Kidney (tissue), 22 donors: Measurements from ENCODE around the gene CTNNAL1. TPM values are rescaled to one million over a fixed set of nuclear protein-coding genes. Genes with fewer than 3 reads are reported as not detected.
"Not testable (repeated sequence)": the region's sequence is repeated elsewhere in the genome, so short reads cannot be mapped to it uniquely, and the experiment has no call there.

ENCODE experiments used
- DNase-seq, 5 donors: peaks; one replicate each; pipeline ENCODE4 v3.0.0-alpha.2; 2013 to 2020
- FAIRE-seq: peaks from 2 replicates; lab custom pipeline; 2012; peaks lifted over from hg19 to GRCh38; lab: Jason Lieb, UNC
- H3K27ac ChIP-seq, 2 donors: one replicate each; pipeline ENCODE4 v1.7.0; 2013; ENCODE audit warnings: low read depth in 2 of 2, low read length in 2 of 2, inconsistent platforms in 1 of 2
- H3K27me3 ChIP-seq: one replicate; pipeline ENCODE4 v1.7.1; 2013; ENCODE audit warnings: low read length, inconsistent platforms; ENCODE audit not compliant: control insufficient read depth, insufficient read depth
- H3K36me3 ChIP-seq, 3 donors: one replicate each; pipeline versions ENCODE4 v1.7.0 to v1.7.1; 2013; ENCODE audit warnings: low read length in 3 of 3, control low read depth in 1 of 3, inconsistent platforms in 1 of 3; ENCODE audit not compliant: insufficient read depth in 3 of 3, control insufficient read depth in 2 of 3
- H3K4me1 ChIP-seq, 3 donors: one replicate each; pipeline versions ENCODE4 v1.7.0 to v1.7.1; 2013; ENCODE audit warnings: low read length in 3 of 3, inconsistent platforms in 1 of 3, low read depth in 1 of 3; ENCODE audit not compliant: control insufficient read depth in 2 of 3, insufficient read depth in 2 of 3
- H3K4me3 ChIP-seq, 3 donors: one replicate each; pipeline versions ENCODE4 v1.7.0 to v1.8.1; 2013; ENCODE audit warnings: low read length in 3 of 3, control low read depth in 1 of 3, inconsistent platforms in 1 of 3
- H3K9ac ChIP-seq, 3 donors: one replicate each; pipeline versions ENCODE4 v1.7.0 to v1.7.1; 2013; ENCODE audit warnings: low read length in 3 of 3, control low read depth in 1 of 3, inconsistent platforms in 1 of 3
- H3K9me3 ChIP-seq, 3 donors: one replicate each; pipeline versions ENCODE4 v1.7.0 to v1.7.1; 2013; ENCODE audit warnings: low read length in 3 of 3, control low read depth in 1 of 3, inconsistent platforms in 1 of 3; ENCODE audit not compliant: control insufficient read depth in 2 of 3, insufficient read depth in 1 of 3
- CTCF ChIP-seq: IDR thresholded peaks from 3 replicates; pipeline ENCODE4 v1.5.1; 2012; ENCODE audit warnings: mild to moderate bottlenecking, moderate library complexity, borderline replicate concordance; ENCODE audit not compliant: insufficient read depth; ENCODE audit errors: extremely low read depth
- intact Hi-C: fragments of 100-400 bp; cut with DNase I; formaldehyde crosslinking; loops from one replicate; pipeline ENCODE4 v1.11.1; 2022
- long read RNA-seq, 10 donors: library from polyadenylated mRNA in 1 of 10; unstranded in 1 of 10; transcript quantifications; one replicate each; pipeline ENCODE4 v2.0.0 and lab custom pipeline, GENCODE V29; 2021 to 2026
- polyA plus RNA-seq: library from polyadenylated mRNA; stranded (reverse); fragments of 350-450 nt; fragmentation: Illumina TruSeq; extraction: RNeasy Lipid Tissue Mini Kit (QIAGEN cat#74804); gene quantifications from one replicate; pipeline ENCODE4 v1.2.3, GENCODE V29; 2014; ENCODE audit warnings: low read depth, low replicate concordance; ENCODE audit not compliant: insufficient read depth
- total RNA-seq: library from RNA; stranded (reverse); fragmentation: NEBNext Ultra II Directional; extraction: Animal tissue kit (Norgen Biotek cat#: 25700); gene quantifications from one replicate; pipeline ENCODE4 v1.2.1, GENCODE V29; 2021
- donor health status: control.
- donor health status: control.
- donor health status: control.
- donor health status: control.
- donor health status: control.
- donor health status: DM: yes; HTN: yes; CAD: no.
- donor health status: Normal renal cell carcinoma (clear cell type).

CTNNAL1 gene
- total RNA-seq: 38.6 TPM
- 54.8 TPM for polyA plus RNA-seq
- long read RNA-seq, donor 1, partial matches to known transcripts: 63 of 67 reads
- long read RNA-seq, donor 1, other reads (novel, unspliced or antisense): 0 of 67 reads
- long read RNA-seq, donor 2, transcript CTNNAL1-201 (19 exons, 2,490 nt): major isoform, 8 of 15 reads
- long read RNA-seq, donor 2, partial matches to known transcripts: 7 of 15 reads
- long read RNA-seq, donor 2, other reads (novel, unspliced or antisense): 0 of 15 reads
- long read RNA-seq, donor 3, transcript CTNNAL1-201 (19 exons, 2,490 nt): major isoform, 9 of 24 reads
- long read RNA-seq, donor 3, partial matches to known transcripts: 14 of 24 reads
- long read RNA-seq, donor 3, other reads (novel, unspliced or antisense): 0 of 24 reads
- long read RNA-seq, donor 4, transcript CTNNAL1-201 (19 exons, 2,490 nt): major isoform, 12 of 12 reads
- long read RNA-seq, donor 4, partial matches to known transcripts: 0 of 12 reads
- long read RNA-seq, donor 4, other reads (novel, unspliced or antisense): 0 of 12 reads
- long read RNA-seq, donor 5, partial matches to known transcripts: 0 of 1 reads
- long read RNA-seq, donor 5, other reads (novel, unspliced or antisense): 0 of 1 reads
- long read RNA-seq, donor 6, transcript CTNNAL1-201 (19 exons, 2,490 nt): major isoform, 6 of 17 reads
- long read RNA-seq, donor 6, partial matches to known transcripts: 9 of 17 reads
- long read RNA-seq, donor 6, other reads (novel, unspliced or antisense): 0 of 17 reads
- long read RNA-seq, donor 7, transcript CTNNAL1-201 (19 exons, 2,490 nt): major isoform, 21 of 44 reads
- long read RNA-seq, donor 7, partial matches to known transcripts: 19 of 44 reads
- long read RNA-seq, donor 7, other reads (novel, unspliced or antisense): 4 of 44 reads
- long read RNA-seq, donor 8, partial matches to known transcripts: 11 of 13 reads
- long read RNA-seq, donor 8, other reads (novel, unspliced or antisense): 0 of 13 reads
- long read RNA-seq, donor 9, partial matches to known transcripts: 11 of 15 reads
- long read RNA-seq, donor 9, other reads (novel, unspliced or antisense): 0 of 15 reads
- long read RNA-seq, donor 10, partial matches to known transcripts: 25 of 28 reads
- long read RNA-seq, donor 10, other reads (novel, unspliced or antisense): 0 of 28 reads

- no peak for TF ChIP-seq CTCF
- H3K27ac ChIP-seq: peak within 1 kb of the TSS; percentile 83 to 88
- peak; percentile 94 to 98 (median 96) for DNase-seq
- intact Hi-C loops: no loop called here
- no peaks in the 10 kb centered on the region for H3K27me3 ChIP-seq
- peak within 1 kb of the TSS; percentile 64 to 79 (median 68) for H3K9ac ChIP-seq
- no peak for FAIRE-seq
- H3K36me3 ChIP-seq: no peaks in the 10 kb centered on the region
- peaks cover 6 to 33% (median 20%) of the 10 kb centered on the region in 3 donors for H3K4me1 ChIP-seq
- H3K9me3 ChIP-seq: no peaks in the 10 kb centered on the region
- H3K4me3 ChIP-seq: peak within 1 kb of the TSS; percentile 64 to 86 (median 79)
These were observed at the start of gene CTNNAL1 for GRCh38 chr9:109012876-109013678. Gene CTNNAL1 (minus strand): TSS chr9:109013499. CDS start chr9:109013442, 57 bp downstream.

- Histone ChIP-seq H3K9me3 (no peaks in the 10 kb centered on the region), H3K27me3 (no peaks in the 10 kb centered on the region), H3K36me3 (peaks cover 9 to 24% (median 15%) of the 10 kb centered on the region in 3 donors), H3K9ac (no peak overlapping the region), H3K4me3 (no peak overlapping the region), H3K27ac (no peak overlapping the region), H3K4me1 (no peaks in the 10 kb centered on the region)
- no peak for TF ChIP-seq CTCF
- FAIRE-seq (no peak), DNase-seq (no peak)
- intact Hi-C loops: no loop called here
These were observed 49.2 kb upstream of the CTNNAL1 start for GRCh38 chr9:109062543-109062942.

- Histone ChIP-seq H3K9me3 (no peaks in the 10 kb centered on the region), H3K36me3 (peaks cover 11 to 31% (median 18%) of the 10 kb centered on the region in 3 donors), H3K4me1 (no peaks in the 10 kb centered on the region), H3K9ac (no peak overlapping the region), H3K27ac (no peak overlapping the region), H3K4me3 (no peak overlapping the region), H3K27me3 (no peaks in the 10 kb centered on the region)
- intact Hi-C loops: no loop called here
- no peak for FAIRE-seq
- TF ChIP-seq CTCF: no peak
- no peak for DNase-seq
These were observed 46.9 kb upstream of the CTNNAL1 start for GRCh38 chr9:109060191-109060590.

- H3K4me3 ChIP-seq, DNase-seq, H3K4me1 ChIP-seq, H3K27ac ChIP-seq, H3K9me3 ChIP-seq, FAIRE-seq, H3K9ac ChIP-seq, H3K27me3 ChIP-seq, intact Hi-C loops: not testable (repeated sequence)
- H3K36me3 ChIP-seq: peaks cover 7 to 61% (median 41%) of the 10 kb centered on the region in 3 donors
These were observed 39.8 kb upstream of the CTNNAL1 start for GRCh38 chr9:109053121-109053520.
